Measurements from ENCODE around the gene TNFRSF14.

GRCh38 chr1:2569060-2569459 is 12.9 kb downstream of the TNFRSF14 start:
- TF ChIP-seq CTCF (IDR thresholded peaks at IDR 0.05) (no peak), ZFX (IDR thresholded peaks at IDR 0.05; ENCODE audit: borderline replicate concordance) (no peak)

All from 22Rv1 (cell line).